Activated T-cell treated with anti-CD3 and anti-CD28 coated beads, Interleukin-2, amount 50 U/mL, for 72 hours (primary cell): ENCODE data around the gene SLX4. TPM values are rescaled to one million over a fixed set of nuclear protein-coding genes. Genes with fewer than 3 reads are reported as not detected.
"Not testable (repeated sequence)": the region's sequence is repeated elsewhere in the genome, so short reads cannot be mapped to it uniquely, and the experiment has no call there.

ENCODE experiments used
- ATAC-seq, 2 donors: fragments of 150-1000 bp; cut with Tn5 transposase; replicated peaks in 1 of 2; 2 replicates each; pipeline ENCODE4 v1.10.0; 2021; ENCODE audit warnings: moderate library complexity in 2 of 2, mild to moderate bottlenecking in 1 of 2
- DNase-seq, 2 donors: peaks; one replicate each; pipeline ENCODE4 v3.0.0; 2021 to 2022; ENCODE audit warnings: mixed read lengths in 1 of 2
- H3K27ac Mint-ChIP-seq: one replicate; pipeline ENCODE4 v1.8.0; 2022; ENCODE audit warnings: mild to moderate bottlenecking, moderate library complexity, mixed read lengths
- H3K27me3 Mint-ChIP-seq: one replicate; pipeline ENCODE4 v1.8.0; 2022; ENCODE audit warnings: low read depth, mixed read lengths
- H3K36me3 Mint-ChIP-seq, 2 donors: one replicate each; pipeline ENCODE4 v1.8.0; 2022; ENCODE audit warnings: mixed read lengths in 2 of 2, mild to moderate bottlenecking in 1 of 2; ENCODE audit not compliant: insufficient read depth in 2 of 2
- H3K4me1 Mint-ChIP-seq: one replicate; pipeline ENCODE4 v1.8.0; 2022; ENCODE audit warnings: low read depth, mixed read lengths
- H3K4me3 Mint-ChIP-seq, 2 donors: one replicate each; pipeline ENCODE4 v1.8.0; 2022; ENCODE audit warnings: mild to moderate bottlenecking in 2 of 2, mixed read lengths in 2 of 2, moderate library complexity in 2 of 2
- H3K9me3 Mint-ChIP-seq, 2 donors: one replicate each; pipeline ENCODE4 v1.8.0; 2022; ENCODE audit warnings: mixed read lengths in 2 of 2
- total RNA-seq, 2 donors: library from RNA; stranded (reverse); gene quantifications; one replicate each; pipeline ENCODE4 v1.2.3, GENCODE V29; 2022

Gene SLX4, protein sequence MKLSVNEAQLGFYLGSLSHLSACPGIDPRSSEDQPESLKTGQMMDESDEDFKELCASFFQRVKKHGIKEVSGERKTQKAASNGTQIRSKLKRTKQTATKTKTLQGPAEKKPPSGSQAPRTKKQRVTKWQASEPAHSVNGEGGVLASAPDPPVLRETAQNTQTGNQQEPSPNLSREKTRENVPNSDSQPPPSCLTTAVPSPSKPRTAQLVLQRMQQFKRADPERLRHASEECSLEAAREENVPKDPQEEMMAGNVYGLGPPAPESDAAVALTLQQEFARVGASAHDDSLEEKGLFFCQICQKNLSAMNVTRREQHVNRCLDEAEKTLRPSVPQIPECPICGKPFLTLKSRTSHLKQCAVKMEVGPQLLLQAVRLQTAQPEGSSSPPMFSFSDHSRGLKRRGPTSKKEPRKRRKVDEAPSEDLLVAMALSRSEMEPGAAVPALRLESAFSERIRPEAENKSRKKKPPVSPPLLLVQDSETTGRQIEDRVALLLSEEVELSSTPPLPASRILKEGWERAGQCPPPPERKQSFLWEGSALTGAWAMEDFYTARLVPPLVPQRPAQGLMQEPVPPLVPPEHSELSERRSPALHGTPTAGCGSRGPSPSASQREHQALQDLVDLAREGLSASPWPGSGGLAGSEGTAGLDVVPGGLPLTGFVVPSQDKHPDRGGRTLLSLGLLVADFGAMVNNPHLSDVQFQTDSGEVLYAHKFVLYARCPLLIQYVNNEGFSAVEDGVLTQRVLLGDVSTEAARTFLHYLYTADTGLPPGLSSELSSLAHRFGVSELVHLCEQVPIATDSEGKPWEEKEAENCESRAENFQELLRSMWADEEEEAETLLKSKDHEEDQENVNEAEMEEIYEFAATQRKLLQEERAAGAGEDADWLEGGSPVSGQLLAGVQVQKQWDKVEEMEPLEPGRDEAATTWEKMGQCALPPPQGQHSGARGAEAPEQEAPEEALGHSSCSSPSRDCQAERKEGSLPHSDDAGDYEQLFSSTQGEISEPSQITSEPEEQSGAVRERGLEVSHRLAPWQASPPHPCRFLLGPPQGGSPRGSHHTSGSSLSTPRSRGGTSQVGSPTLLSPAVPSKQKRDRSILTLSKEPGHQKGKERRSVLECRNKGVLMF (N-terminal part only)
- 10 to 100 TPM; 12.6 to 15.7 TPM for total RNA-seq

DNA sequence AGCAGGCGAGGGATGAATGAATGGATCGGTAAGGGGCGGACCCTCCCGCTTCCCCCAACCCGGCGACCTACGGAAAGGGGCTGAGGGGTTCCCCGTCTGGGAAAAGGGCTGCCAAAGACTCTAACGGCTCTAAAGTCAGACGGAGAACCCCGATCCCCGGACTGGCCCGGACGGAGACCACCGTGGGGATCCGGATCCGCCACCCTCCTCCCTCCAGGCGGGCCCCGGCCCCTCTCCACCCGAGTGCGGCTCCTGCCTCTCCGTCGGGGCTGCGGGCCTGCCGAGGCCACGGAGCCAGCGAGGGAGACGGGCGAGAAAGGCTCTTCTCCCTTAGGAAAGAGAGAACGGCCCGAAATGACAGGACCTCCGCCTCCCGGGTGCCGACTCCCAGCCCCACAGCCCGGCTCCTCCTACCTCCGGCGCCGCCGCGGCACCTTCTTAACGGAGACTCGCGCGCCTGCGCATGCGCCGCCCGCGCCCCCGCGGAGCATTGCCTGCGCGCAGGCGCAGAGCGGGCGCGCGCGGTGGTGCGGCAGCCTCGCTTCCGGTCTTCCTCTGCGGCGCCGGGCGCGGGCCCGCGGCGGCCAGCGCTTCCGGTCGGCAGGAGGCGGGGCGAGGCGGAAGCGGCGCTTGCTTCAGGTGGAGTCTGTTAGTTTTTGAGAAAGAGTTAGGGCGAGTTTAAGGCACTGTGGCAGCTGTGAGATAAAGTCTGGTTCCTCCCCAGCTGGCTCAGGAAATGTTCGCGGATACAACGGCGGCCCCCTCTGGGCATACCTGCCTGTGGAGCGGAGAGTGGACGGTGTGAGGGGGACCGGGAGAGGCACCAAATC, at the start of gene SLX4:
SLX4 (minus strand) TSS at position 461 of the 830 bp plus-strand sequence. CDS start 2,642 bp downstream, outside the sequence.
- H3K4me3 Mint-ChIP-seq, result peak within 1 kb of the TSS; percentile 96 to 100
- H3K27ac Mint-ChIP-seq, result peak within 1 kb of the TSS; percentile 96
- DNase-seq, result peak; percentile 93 to 97
- peaks cover 5 to 11% of the 10 kb centered on the region in 2 donors for H3K36me3 Mint-ChIP-seq
- H3K4me1 Mint-ChIP-seq, result peaks cover 55% of the 10 kb centered on the region
- ATAC-seq, result peak; percentile 93 to 94
- no peaks in the 10 kb centered on the region for H3K27me3 Mint-ChIP-seq
- no peaks in the 10 kb centered on the region for H3K9me3 Mint-ChIP-seq

DNA sequence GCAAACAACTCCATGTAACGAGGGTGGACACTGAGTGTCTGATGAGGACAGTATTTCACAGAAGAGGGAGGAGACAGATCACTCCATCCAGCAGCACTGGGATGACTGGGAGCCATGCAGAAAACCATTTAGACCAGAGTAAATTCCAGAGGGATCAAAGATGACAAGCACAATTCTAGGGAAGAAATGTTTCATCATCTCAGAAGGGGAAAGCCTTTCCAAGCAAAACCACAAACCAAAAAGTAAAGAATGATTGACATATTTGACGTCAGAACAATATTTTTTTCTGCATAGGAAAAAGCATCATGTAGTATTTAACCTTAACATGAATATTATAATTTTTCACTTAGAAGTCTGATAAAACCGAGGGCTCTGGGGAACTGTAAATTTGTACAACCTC, 47.8 kb upstream of the SLX4 start:
- H3K4me3 Mint-ChIP-seq, result no peak overlapping the region
- no peak for DNase-seq
- H3K9me3 Mint-ChIP-seq, result no peaks in the 10 kb centered on the region
- no peaks in the 10 kb centered on the region for H3K27me3 Mint-ChIP-seq
- peak overlapping the region; percentile 86 for H3K27ac Mint-ChIP-seq
- no peak for ATAC-seq
- H3K4me1 Mint-ChIP-seq, result peaks cover 24% of the 10 kb centered on the region
- peaks cover 0 to 25% of the 10 kb centered on the region in 2 donors for H3K36me3 Mint-ChIP-seq

DNA sequence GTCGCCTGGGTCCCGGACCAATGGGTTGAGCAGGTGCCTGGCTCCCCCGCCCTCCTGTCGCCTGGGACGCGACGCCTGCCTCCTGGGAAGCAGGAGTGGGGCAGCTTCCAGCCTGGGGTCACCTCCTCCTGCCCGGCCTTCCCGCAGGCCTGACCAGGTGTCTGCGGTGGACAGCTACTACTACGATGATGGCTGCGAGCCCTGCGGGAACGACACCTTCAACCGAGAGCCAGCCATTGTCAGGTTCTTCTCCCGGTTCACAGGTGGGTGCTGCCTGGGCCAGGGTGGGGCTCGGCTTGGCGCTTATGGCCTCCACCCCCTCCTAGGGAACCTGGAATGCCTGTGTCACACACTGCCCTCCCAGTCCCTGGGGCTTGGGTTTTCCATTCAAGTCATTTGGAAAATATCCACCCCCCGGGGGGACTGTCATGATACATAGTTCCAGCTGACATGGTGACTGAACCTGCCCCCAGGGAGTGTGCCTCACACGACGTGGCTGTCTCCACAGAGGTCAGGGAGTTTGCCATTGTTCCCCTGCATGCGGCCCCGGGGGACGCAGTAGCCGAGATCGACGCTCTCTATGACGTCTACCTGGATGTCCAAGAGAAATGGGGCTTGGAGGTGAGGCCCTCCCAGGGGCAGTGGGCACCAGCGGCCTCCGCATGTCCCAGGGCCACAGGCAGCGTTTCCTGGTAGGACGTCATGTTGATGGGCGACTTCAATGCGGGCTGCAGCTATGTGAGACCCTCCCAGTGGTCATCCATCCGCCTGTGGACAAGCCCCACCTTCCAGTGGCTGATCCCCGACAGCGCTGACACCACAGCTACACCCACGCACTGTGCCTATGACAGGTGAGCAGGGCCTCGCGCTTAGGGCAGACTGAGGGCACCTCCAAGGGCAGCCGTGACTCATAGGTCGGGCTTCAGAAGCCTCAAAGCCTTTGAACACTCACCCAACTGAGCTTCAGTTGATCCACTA, 45.4 kb upstream of the SLX4 start:
- ATAC-seq, result peak in 1 of 2 donors; percentile 76
- H3K27me3 Mint-ChIP-seq, result no peaks in the 10 kb centered on the region

GRCh38 chr16:3656160-3656490, 44.7 kb upstream of the SLX4 start:
- not testable (repeated sequence) for H3K4me3 Mint-ChIP-seq, DNase-seq, H3K27me3 Mint-ChIP-seq, H3K9me3 Mint-ChIP-seq, H3K27ac Mint-ChIP-seq, ATAC-seq
- Mint-ChIP-seq H3K4me1 (peaks cover 24% of the 10 kb centered on the region), H3K36me3 (peaks cover 0 to 21% of the 10 kb centered on the region in 2 donors)

More for the DNA sequence above, 45.4 kb upstream of the SLX4 start:
- Mint-ChIP-seq H3K36me3 (peaks cover 0 to 21% of the 10 kb centered on the region in 2 donors), H3K4me1 (peaks cover 24% of the 10 kb centered on the region), H3K4me3 (no peak overlapping the region), H3K27ac (peak overlapping the region; percentile 93), H3K9me3 (no peaks in the 10 kb centered on the region)
- peak in 1 of 2 donors; percentile 57 for DNase-seq

DNA sequence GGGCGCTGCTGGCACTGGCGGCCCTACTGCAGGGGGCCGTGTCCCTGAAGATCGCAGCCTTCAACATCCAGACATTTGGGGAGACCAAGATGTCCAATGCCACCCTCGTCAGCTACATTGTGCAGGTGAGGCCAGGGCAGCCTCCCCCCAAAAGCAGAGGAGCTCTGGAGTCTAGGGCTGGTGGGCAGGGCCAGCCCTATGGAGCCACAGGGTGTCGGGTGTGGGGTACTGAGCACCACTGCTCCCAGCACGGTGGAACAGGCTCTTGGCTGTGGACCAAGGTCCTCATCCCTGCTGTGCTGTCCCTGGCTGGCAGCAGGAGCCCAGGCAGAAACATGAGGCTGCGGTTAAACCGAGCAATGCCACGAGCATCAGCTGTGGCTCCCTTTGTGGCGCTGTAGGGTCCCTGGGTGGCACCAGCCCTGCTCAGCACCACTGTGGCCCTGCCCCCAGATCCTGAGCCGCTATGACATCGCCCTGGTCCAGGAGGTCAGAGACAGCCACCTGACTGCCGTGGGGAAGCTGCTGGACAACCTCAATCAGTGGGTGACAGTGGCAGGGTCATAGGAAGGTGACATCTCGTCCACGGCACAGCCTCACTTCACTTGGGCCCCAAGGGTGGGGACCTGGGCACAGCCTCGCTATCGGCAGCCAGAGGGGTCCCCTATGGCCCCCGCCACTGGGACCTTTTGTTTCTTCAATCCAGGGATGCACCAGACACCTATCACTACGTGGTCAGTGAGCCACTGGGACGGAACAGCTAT, 44.2 kb upstream of the SLX4 start:
- DNase-seq (no peak), ATAC-seq (no peak)
- H3K4me3 Mint-ChIP-seq, result no peak overlapping the region
- H3K27me3 Mint-ChIP-seq, result no peaks in the 10 kb centered on the region
- H3K36me3 Mint-ChIP-seq, result peaks cover 0 to 17% of the 10 kb centered on the region in 2 donors
- peaks cover 24% of the 10 kb centered on the region for H3K4me1 Mint-ChIP-seq
- H3K9me3 Mint-ChIP-seq, result no peaks in the 10 kb centered on the region
- H3K27ac Mint-ChIP-seq, result no peak overlapping the region

GRCh38 chr16:3655030-3655395, 43.6 kb upstream of the SLX4 start:
- Mint-ChIP-seq H3K4me1 (peaks cover 24% of the 10 kb centered on the region), H3K27ac (no peak overlapping the region), H3K36me3 (peaks cover 0 to 17% of the 10 kb centered on the region in 2 donors), H3K9me3 (no peaks in the 10 kb centered on the region), H3K4me3 (no peak overlapping the region), H3K27me3 (no peaks in the 10 kb centered on the region)
- ATAC-seq (no peak), DNase-seq (no peak)

GRCh38 chr16:3654249-3654991, 43.0 kb upstream of the SLX4 start, which contains the start of gene DNASE1:
Gene DNASE1 (plus strand): TSS chr16:3654691. CDS start chr16:3655374, 683 bp downstream.
- H3K27me3 Mint-ChIP-seq, result no peaks in the 10 kb centered on the region
- peak; percentile 62 to 70 for DNase-seq
- peaks cover 19% of the 10 kb centered on the region for H3K4me1 Mint-ChIP-seq
- H3K36me3 Mint-ChIP-seq, result peaks cover 0 to 17% of the 10 kb centered on the region in 2 donors
- H3K27ac Mint-ChIP-seq, result no peak within 1 kb of the TSS
- peak; percentile 65 to 78 for ATAC-seq
- no peaks in the 10 kb centered on the region for H3K9me3 Mint-ChIP-seq
- H3K4me3 Mint-ChIP-seq, result no peak within 1 kb of the TSS

DNA sequence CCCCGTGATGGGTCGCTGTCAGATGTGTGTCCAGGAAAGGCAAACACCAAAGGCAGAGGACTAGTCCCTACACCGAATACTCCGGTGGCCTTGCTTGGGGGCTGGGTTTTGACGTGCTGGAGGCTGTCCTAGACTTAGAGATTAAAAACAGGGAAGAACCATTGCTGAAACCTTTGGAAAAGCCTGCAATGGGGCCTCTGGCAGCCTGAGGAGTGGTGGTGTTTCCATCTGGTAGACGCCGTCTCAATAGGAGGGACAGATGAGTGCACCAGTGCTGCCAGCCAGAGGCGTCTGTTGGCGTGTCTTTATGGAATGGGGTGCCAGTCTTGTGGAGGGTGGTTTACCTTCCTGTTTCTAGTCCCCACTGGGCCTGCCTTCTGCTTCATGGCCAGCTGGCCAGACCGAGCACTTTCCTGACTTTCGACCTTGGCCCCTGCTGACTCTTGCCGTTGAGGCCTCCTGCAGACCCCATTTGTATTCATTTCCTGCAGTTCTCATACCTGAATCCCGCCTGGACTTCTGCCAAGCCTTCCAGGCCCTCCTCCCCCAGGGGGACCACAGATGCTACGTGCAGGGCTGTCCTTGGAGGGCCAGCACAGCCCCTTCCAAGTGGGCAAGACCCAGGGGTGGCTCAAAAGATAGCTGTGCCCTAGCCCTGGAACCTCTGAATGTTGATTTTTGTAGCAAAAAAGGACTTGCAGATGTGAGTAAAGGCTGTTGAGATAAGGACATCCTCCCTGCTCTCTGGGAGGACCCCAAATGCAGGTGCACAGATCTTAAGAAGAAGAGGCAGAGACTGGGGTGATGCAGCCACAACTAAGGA, 41.2 kb upstream of the SLX4 start:
- no peak overlapping the region for H3K27ac Mint-ChIP-seq
- no peaks in the 10 kb centered on the region for H3K9me3 Mint-ChIP-seq
- H3K4me3 Mint-ChIP-seq, result no peak overlapping the region
- ATAC-seq, result no peak
- H3K27me3 Mint-ChIP-seq, result no peaks in the 10 kb centered on the region
- DNase-seq, result no peak
- peaks cover 9% of the 10 kb centered on the region for H3K4me1 Mint-ChIP-seq
- H3K36me3 Mint-ChIP-seq, result peaks cover 0 to 7% of the 10 kb centered on the region in 2 donors

DNA sequence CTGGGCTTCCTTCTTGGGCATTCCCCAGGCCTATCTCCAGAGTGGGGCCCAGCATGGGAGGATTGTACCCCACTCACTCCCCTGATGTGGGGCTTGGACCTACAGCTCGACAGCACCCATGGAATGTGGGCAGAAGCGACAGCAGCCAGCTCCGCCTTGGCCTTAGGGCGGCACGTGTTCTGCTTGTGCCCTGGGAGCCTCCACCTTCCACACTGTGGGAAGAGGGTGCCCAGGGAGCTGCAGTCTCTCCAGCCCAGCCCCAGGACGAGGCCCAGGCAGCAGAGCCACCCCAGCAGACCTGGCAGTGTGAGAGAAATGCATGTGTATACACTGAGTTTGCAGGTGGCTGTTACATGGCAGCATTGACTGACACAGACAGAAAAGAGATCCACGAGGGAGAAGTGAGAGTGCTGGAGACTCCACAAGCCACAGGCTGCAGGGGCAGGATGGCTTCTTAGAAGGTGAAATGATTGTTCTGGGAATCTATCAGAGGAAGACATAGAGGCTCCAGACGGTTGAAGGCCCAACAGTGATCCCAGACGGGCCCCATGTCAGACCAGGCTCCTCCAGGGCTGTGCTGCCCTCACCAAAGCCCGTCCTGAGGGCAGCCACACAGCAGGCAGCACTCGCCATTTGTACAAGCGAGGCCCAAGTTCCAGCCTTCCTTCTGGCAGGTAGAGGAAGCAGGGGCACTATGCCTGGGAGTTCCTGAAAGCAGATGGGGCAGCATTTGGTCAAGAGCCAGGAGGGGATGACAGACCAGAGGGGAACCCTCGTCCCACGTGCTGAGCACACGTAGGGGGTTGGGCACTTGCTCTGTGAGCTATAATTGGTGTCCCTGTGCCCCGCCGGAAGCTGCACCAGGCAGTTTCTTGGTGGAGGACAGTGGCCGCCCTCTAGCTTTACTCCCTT, 40.3 kb upstream of the SLX4 start:
- DNase-seq, result no peak

More for the DNA sequence above, 40.3 kb upstream of the SLX4 start:
- Mint-ChIP-seq H3K4me1 (no peaks in the 10 kb centered on the region), H3K36me3 (peaks cover 0 to 1% of the 10 kb centered on the region in 2 donors), H3K9me3 (no peaks in the 10 kb centered on the region), H3K4me3 (no peak overlapping the region), H3K27me3 (no peaks in the 10 kb centered on the region), H3K27ac (no peak overlapping the region)
- ATAC-seq, result no peak
